Large intestine (tissue), 3 donors: ENCODE data around the gene IDH3A. TPM values are rescaled to one million over a fixed set of nuclear protein-coding genes. Genes with fewer than 3 reads are reported as not detected.
A peak's percentile ranks its signal among the peaks of the same experiment; 100 is the strongest.

Experiments
- DNase-seq, 2 donors: peaks; one replicate each; pipeline versions ENCODE4 v3.0.0 to v3.0.0-alpha.2; 2013
- H3K27ac ChIP-seq: one replicate; pipeline ENCODE4 v1.5.1; 2013; ENCODE audit warnings: low read length
- H3K27me3 ChIP-seq: 2 replicates; pipeline ENCODE4 v1.6.1; 2013; ENCODE audit warnings: low read length; ENCODE audit not compliant: control insufficient read depth, insufficient read depth
- H3K36me3 ChIP-seq: 2 replicates; pipeline ENCODE4 v1.6.1; 2013; ENCODE audit warnings: low read length; ENCODE audit not compliant: control insufficient read depth, insufficient read depth
- H3K4me1 ChIP-seq: one replicate; pipeline ENCODE4 v1.6.1; 2013; ENCODE audit warnings: low read length; ENCODE audit not compliant: control insufficient read depth, insufficient read depth
- H3K4me3 ChIP-seq: one replicate; pipeline ENCODE4 v1.5.1; 2013; ENCODE audit warnings: low read length
- H3K9me3 ChIP-seq: one replicate; pipeline ENCODE4 v1.6.1; 2013; ENCODE audit warnings: mild to moderate bottlenecking, low read depth, low read length, moderate library complexity; ENCODE audit not compliant: control insufficient read depth
- WGBS: methylation state at CpG from one replicate; pipeline ENCODE4 v1.1.5; 2013; ENCODE audit warnings: low lambda C conversion rate; ENCODE audit not compliant: insufficient coverage; 5-methylcytosine and 5-hydroxymethylcytosine counted together
- polyA plus RNA-seq: library from polyadenylated mRNA; unstranded; fragments of 120-200 nt; gene quantifications from one replicate; pipeline ENCODE4 v1.2.1, GENCODE V29; 2013

Gene IDH3A
- polyA plus RNA-seq, 1 donor, result 113 TPM

- no CpG with 5 or more reads among the region's 13 CpGs for WGBS
- no peaks in the 10 kb centered on the region for H3K27me3 ChIP-seq
- H3K9me3 ChIP-seq, result no peaks in the 10 kb centered on the region
- H3K36me3 ChIP-seq, result peaks cover 75% of the 10 kb centered on the region
- DNase-seq, result no peak
- no peaks in the 10 kb centered on the region for H3K4me1 ChIP-seq
- no peak overlapping the region for H3K27ac ChIP-seq
- H3K4me3 ChIP-seq, result no peak overlapping the region
These were observed 12.9 kb downstream of the IDH3A start for GRCh38 chr15:78162038-78162437.

- no CpG with 5 or more reads among the region's 2 CpGs for WGBS
- DNase-seq, result no peak
- Histone ChIP-seq H3K4me1 (no peaks in the 10 kb centered on the region), H3K36me3 (peaks cover 80% of the 10 kb centered on the region), H3K27me3 (no peaks in the 10 kb centered on the region), H3K9me3 (no peaks in the 10 kb centered on the region), H3K4me3 (no peak overlapping the region), H3K27ac (no peak overlapping the region)
These were observed 14.8 kb downstream of the IDH3A start for GRCh38 chr15:78164010-78164409.

GRCh38 chr15:78167227-78167888 lies 18.2 kb downstream of the IDH3A start:
- Histone ChIP-seq H3K27me3 (no peaks in the 10 kb centered on the region), H3K36me3 (peaks cover 86% of the 10 kb centered on the region), H3K4me1 (no peaks in the 10 kb centered on the region), H3K9me3 (peaks cover 2% of the 10 kb centered on the region), H3K4me3 (no peak overlapping the region), H3K27ac (no peak overlapping the region)
- WGBS, result 100% methylated on average over 5 of the region's 10 CpGs
- DNase-seq, result peak in 1 of 2 donors; percentile 37

GRCh38 chr15:78168608-78169007 lies 19.4 kb downstream of the IDH3A start:
- no peak for DNase-seq
- WGBS, result 100% methylated on average over 2 of the region's 5 CpGs

GRCh38 chr15:78170848-78171773 lies 21.9 kb downstream of the IDH3A start:
- Histone ChIP-seq H3K27ac (no peak overlapping the region), H3K9me3 (peaks cover 2% of the 10 kb centered on the region), H3K4me3 (no peak overlapping the region), H3K27me3 (no peaks in the 10 kb centered on the region), H3K36me3 (peaks cover 61% of the 10 kb centered on the region), H3K4me1 (no peaks in the 10 kb centered on the region)
- no CpG with 5 or more reads among the region's 17 CpGs for WGBS
- DNase-seq, result no peak

More at GRCh38 chr15:78168608-78169007, 19.4 kb downstream of the IDH3A start:
- H3K4me1 ChIP-seq, result no peaks in the 10 kb centered on the region
- H3K4me3 ChIP-seq, result no peak overlapping the region
- peaks cover 2% of the 10 kb centered on the region for H3K9me3 ChIP-seq
- peaks cover 81% of the 10 kb centered on the region for H3K36me3 ChIP-seq
- H3K27me3 ChIP-seq, result no peaks in the 10 kb centered on the region
- H3K27ac ChIP-seq, result no peak overlapping the region

GRCh38 chr15:78171864-78172472 lies 22.8 kb downstream of the IDH3A start:
- H3K9me3 ChIP-seq, result peaks cover 2% of the 10 kb centered on the region
- H3K27ac ChIP-seq, result no peak overlapping the region
- WGBS, result no CpG with 5 or more reads among the region's 9 CpGs
- H3K4me3 ChIP-seq, result no peak overlapping the region
- H3K4me1 ChIP-seq, result no peaks in the 10 kb centered on the region
- no peaks in the 10 kb centered on the region for H3K27me3 ChIP-seq
- H3K36me3 ChIP-seq, result peaks cover 53% of the 10 kb centered on the region
- DNase-seq, result no peak

GRCh38 chr15:78174401-78174800 lies 25.2 kb downstream of the IDH3A start:
- DNase-seq, result no peak
- Histone ChIP-seq H3K9me3 (peaks cover 2% of the 10 kb centered on the region), H3K4me1 (no peaks in the 10 kb centered on the region), H3K4me3 (no peak overlapping the region), H3K27ac (no peak overlapping the region), H3K36me3 (peaks cover 33% of the 10 kb centered on the region), H3K27me3 (no peaks in the 10 kb centered on the region)
- no CpG with 5 or more reads among the region's 9 CpGs for WGBS

- Histone ChIP-seq H3K27me3 (no peaks in the 10 kb centered on the region), H3K27ac (no peak overlapping the region), H3K4me3 (no peak overlapping the region), H3K9me3 (peaks cover 2% of the 10 kb centered on the region), H3K36me3 (peaks cover 25% of the 10 kb centered on the region), H3K4me1 (no peaks in the 10 kb centered on the region)
- no peak for DNase-seq
- no CpG with 5 or more reads among the region's 2 CpGs for WGBS
These were observed 26.2 kb downstream of the IDH3A start for GRCh38 chr15:78175330-78175729.

GRCh38 chr15:78177447-78177873 lies 28.3 kb downstream of the IDH3A start:
- no peaks in the 10 kb centered on the region for H3K9me3 ChIP-seq
- no peak overlapping the region for H3K4me3 ChIP-seq
- H3K27me3 ChIP-seq, result no peaks in the 10 kb centered on the region
- no CpG with 5 or more reads among the region's 12 CpGs for WGBS
- H3K4me1 ChIP-seq, result no peaks in the 10 kb centered on the region
- DNase-seq, result peak; percentile 9 to 35
- H3K27ac ChIP-seq, result no peak overlapping the region
- H3K36me3 ChIP-seq, result peaks cover 4% of the 10 kb centered on the region

GRCh38 chr15:78178064-78178463 lies 28.9 kb downstream of the IDH3A start:
- H3K9me3 ChIP-seq, result no peaks in the 10 kb centered on the region
- no peak overlapping the region for H3K27ac ChIP-seq
- no peaks in the 10 kb centered on the region for H3K4me1 ChIP-seq
- no peaks in the 10 kb centered on the region for H3K36me3 ChIP-seq
- H3K4me3 ChIP-seq, result no peak overlapping the region
- no peaks in the 10 kb centered on the region for H3K27me3 ChIP-seq
- no peak for DNase-seq
- no CpG with 5 or more reads among the region's 6 CpGs for WGBS
